ENCODE data around the gene LIMS1. TPM values are rescaled to one million over a fixed set of nuclear protein-coding genes. Genes with fewer than 3 reads are reported as not detected.
"Not testable (repeated sequence)": the region's sequence is repeated elsewhere in the genome, so short reads cannot be mapped to it uniquely, and the experiment has no call there.

Gene LIMS1
- total RNA-seq, 1 donor from 2014 or later = 39.8 TPM

- H3K27ac ChIP-seq = peak overlapping the region in 1 of 2 donors; percentile 77
- TF ChIP-seq CTCF (IDR thresholded peaks at IDR 0.05) = no peak
- no peak for DNase-seq (ENCODE audit: low spot score in 2 of 2)
- peaks cover 14 to 51% of the 10 kb centered on the region in 2 donors for H3K4me1 ChIP-seq
- no peaks in the 10 kb centered on the region for H3K27me3 ChIP-seq
- no peak overlapping the region for H3K4me3 ChIP-seq
- no peaks in the 10 kb centered on the region for H3K36me3 ChIP-seq
- intact Hi-C loops (cut with DNase I) = loop anchor here (5.0 to 10.0 kb wide), 3 partner anchors 48 to 195 kb away; partner anchors contain the start of gene RANBP2
- no peaks in the 10 kb centered on the region for H3K9me3 ChIP-seq
These were observed 55.5 kb downstream of the LIMS1 start for GRCh38 chr2:108589781-108590180.

GRCh38 chr2:108591163-108591562 lies 56.9 kb downstream of the LIMS1 start:
- Histone ChIP-seq H3K4me1 (peaks cover 21 to 62% of the 10 kb centered on the region in 2 donors), H3K27ac (no peak overlapping the region)

GRCh38 chr2:108593547-108594098 lies 59.4 kb downstream of the LIMS1 start:
- no peak for DNase-seq (ENCODE audit: low spot score in 2 of 2)
- peak in 2 of 3 experiments; percentile 8 to 11 for TF ChIP-seq CTCF (IDR thresholded peaks at IDR 0.05)
- no peaks in the 10 kb centered on the region for H3K27me3 ChIP-seq
- no peaks in the 10 kb centered on the region for H3K9me3 ChIP-seq
- H3K4me3 ChIP-seq = peak overlapping the region in 1 of 2 donors; percentile 10
- intact Hi-C loops (cut with DNase I) = loop anchor here (5.0 to 10.0 kb wide), 2 partner anchors 44 to 121 kb away; partner anchors contain the start of gene RANBP2
- peak overlapping the region; percentile 85 to 87 for H3K27ac ChIP-seq
- peaks cover 15 to 43% of the 10 kb centered on the region in 2 donors for H3K4me1 ChIP-seq
- H3K36me3 ChIP-seq = no peaks in the 10 kb centered on the region

More at GRCh38 chr2:108591163-108591562, 56.9 kb downstream of the LIMS1 start:
- Histone ChIP-seq H3K4me3 (no peak overlapping the region), H3K36me3 (no peaks in the 10 kb centered on the region), H3K9me3 (no peaks in the 10 kb centered on the region), H3K27me3 (no peaks in the 10 kb centered on the region)
- DNase-seq (ENCODE audit: low spot score in 2 of 2) = no peak
- TF ChIP-seq CTCF (IDR thresholded peaks at IDR 0.05) = no peak
- intact Hi-C loops (cut with DNase I) = loop anchor here (5.0 to 10.0 kb wide), 2 partner anchors 46 to 124 kb away; partner anchors contain the start of gene RANBP2

- intact Hi-C loops (cut with DNase I) = loop anchor here (5.0 to 10.0 kb wide), 2 partner anchors 43 to 120 kb away; partner anchors contain the start of gene RANBP2
- H3K36me3 ChIP-seq = no peaks in the 10 kb centered on the region
- DNase-seq (ENCODE audit: low spot score in 2 of 2) = no peak
- H3K27me3 ChIP-seq = no peaks in the 10 kb centered on the region
- H3K9me3 ChIP-seq = no peaks in the 10 kb centered on the region
- no peak for TF ChIP-seq CTCF (IDR thresholded peaks at IDR 0.05)
- H3K4me3 ChIP-seq = peak overlapping the region in 1 of 2 donors; percentile 10
- H3K27ac ChIP-seq = peak overlapping the region; percentile 85 to 87
- H3K4me1 ChIP-seq = peaks cover 15 to 36% of the 10 kb centered on the region in 2 donors
These were observed 60.1 kb downstream of the LIMS1 start for GRCh38 chr2:108594132-108594981.

GRCh38 chr2:108594982-108595464 lies 60.8 kb downstream of the LIMS1 start:
- TF ChIP-seq CTCF (IDR thresholded peaks at IDR 0.05) = no peak
- DNase-seq (ENCODE audit: low spot score in 2 of 2) = no peak
- Histone ChIP-seq H3K9me3 (no peaks in the 10 kb centered on the region), H3K4me1 (peaks cover 15 to 36% of the 10 kb centered on the region in 2 donors), H3K4me3 (no peak overlapping the region), H3K27me3 (no peaks in the 10 kb centered on the region), H3K36me3 (no peaks in the 10 kb centered on the region), H3K27ac (peak overlapping the region; percentile 85 to 87)
- intact Hi-C loops (cut with DNase I) = loop anchor here (5.0 to 10.0 kb wide), 2 partner anchors 42 to 120 kb away; partner anchors contain the start of gene RANBP2

GRCh38 chr2:108595771-108596170 lies 61.5 kb downstream of the LIMS1 start:
- H3K27me3 ChIP-seq; H3K4me3 ChIP-seq; H3K9me3 ChIP-seq; DNase-seq (ENCODE audit: low spot score in 2 of 2); H3K36me3 ChIP-seq: not testable (repeated sequence)
- intact Hi-C loops (cut with DNase I) = loop anchor here (10.0 kb wide), 1 partner anchor 119 kb away; the partner anchor contains the start of gene RANBP2
- peaks cover 15 to 36% of the 10 kb centered on the region in 2 donors for H3K4me1 ChIP-seq
- H3K27ac ChIP-seq = peak overlapping the region; percentile 85 to 87
